Measurements from ENCODE around the gene RFC5.
"Not testable (repeated sequence)": the region's sequence is repeated elsewhere in the genome, so short reads cannot be mapped to it uniquely, and the experiment has no call there.

The RFC5 gene

DNA sequence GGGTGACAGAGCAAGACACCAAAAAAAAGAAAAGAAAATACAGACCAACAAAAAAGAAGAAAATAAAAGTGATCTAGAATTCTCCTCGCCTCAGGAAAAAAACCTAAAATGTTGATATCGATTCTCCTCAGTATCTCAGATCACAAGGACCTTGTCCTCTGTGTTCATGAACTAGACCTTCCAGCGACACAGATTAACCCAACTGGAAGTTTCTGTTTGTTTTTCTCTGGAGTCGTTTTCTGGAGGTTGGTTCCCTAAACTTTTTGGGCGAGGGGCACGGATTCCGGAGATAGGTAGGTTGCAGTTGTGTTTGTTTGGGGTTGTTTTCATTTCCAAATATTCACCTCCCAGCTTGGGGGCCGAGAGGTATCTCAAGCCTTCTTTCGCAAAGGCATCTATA lies 559 bp upstream of the RFC5 start:
- no peak for DNase-seq

- no peak for DNase-seq
Observed at GRCh38 chr12:118017926-118018325, 1.4 kb downstream of the RFC5 start.

DNA sequence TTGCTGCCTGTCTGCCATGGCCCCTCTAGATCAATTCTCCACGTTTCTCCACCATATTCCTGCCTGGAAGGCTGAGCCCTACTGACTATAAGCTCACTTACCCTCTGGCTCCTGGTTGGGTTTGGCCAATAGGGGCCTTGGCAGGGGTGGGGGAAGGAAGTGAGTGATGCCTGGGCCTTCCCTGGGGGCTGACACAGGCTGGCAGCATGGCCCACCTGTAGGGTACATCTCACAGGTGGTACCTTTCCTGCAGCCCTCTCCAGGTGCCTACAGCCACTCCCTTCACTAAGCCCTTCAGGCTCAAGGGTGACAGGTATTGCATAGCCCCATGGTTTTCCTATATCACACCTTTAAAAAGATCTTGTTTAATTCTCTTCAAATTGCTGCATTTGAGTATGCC lies 3.5 kb downstream of the RFC5 start:
- DNase-seq: no peak

DNA sequence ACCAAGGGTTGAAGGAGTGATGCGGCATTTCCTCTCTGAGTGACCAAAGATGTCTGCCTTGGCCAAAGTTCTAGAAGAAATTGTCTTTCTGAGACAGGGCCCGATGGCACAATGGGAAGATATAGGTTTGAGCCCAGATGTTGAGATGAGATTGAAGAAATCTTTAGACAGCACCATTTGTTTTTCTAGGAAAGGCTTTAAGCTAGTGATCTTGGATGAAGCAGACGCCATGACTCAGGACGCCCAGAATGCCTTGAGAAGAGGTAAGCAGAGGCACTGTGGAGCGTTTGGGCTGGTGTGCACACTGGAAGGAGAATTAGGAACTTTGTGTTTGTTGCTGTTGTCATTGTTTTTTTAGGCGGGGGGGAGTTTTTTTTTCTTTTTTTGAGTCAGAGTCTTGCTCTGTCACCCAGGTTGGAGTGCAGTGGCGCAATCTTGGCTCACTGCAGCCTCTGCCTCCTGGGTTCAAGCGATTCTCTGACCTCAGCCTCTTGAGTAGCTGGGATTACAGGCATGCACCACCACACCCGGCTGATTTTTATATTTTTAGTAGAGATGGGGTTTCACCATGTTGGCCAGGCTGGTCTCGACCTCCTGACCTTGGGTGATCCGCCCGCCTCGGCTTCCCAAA lies 5.7 kb downstream of the RFC5 start:
- DNase-seq: not testable (repeated sequence)

GRCh38 chr12:118022728-118023109 lies 6.2 kb downstream of the RFC5 start:
- DNase-seq: no peak

DNA sequence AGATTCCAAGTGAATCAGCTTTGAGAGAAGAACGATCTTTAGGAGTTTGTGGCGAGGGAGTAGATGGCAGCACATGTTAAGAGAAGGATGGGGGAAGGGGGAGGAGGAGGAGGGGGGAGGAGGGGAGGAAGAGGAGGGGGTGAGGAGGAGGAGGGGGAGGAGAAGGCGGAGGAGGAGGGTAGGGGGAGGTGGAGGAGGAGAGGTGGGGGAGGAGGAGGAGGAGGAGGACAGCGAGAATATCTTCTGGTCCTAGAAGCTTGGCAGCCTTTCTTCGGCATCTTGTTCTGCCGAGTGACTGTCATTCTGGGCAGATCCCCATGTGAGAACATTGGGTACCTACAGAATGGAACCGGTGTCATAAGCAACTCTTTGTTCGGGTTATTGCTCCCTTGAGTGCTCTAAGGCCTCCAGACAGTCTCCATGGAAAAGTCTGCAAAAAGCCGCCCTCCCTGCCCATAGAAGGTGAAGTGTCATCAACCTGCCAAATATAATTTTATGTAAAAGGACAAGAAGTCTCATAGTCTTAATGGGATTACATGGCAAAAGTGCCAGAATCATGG lies 6.9 kb downstream of the RFC5 start:
- DNase-seq: no peak

DNA sequence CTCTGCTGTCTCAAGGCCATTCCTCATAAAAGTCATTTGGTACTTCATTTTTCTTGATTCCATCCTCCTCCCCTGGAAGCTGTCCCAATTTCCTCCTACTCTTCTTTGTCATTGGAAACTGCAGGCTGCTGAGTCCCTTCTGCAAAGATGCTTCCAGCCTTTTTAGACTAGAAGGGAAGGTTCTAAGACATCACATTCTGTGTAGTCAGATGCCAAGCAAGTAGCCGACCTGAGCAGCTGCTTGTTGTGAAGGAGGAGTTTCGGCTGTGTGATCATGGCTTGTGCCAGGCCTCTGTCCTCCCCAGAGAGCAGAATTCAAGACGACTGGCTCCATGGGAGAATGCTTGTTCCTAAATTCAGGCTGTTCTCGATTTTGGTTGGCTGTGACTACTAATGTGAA lies 8.7 kb downstream of the RFC5 start:
- DNase-seq: no peak

DNA sequence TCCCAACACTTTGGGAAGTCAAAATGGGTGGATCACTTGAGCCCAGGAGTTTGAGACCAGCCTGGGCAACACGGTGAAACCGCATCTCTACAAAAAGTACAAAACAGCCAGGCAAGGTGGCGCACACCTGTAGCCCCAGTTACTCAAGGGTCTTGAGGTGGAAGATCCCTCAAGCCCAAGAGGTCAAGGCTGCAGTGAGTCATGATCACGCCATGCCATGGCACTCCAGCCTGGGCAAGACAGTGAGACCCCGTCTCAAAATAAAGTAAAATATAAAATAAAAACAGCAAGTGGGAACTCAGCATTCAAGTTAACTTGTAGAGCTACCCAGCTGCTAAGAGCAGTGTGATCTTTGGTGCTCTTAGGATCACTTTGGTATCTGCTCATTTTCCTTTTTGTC lies 12.7 kb downstream of the RFC5 start:
- DNase-seq: no peak

DNA sequence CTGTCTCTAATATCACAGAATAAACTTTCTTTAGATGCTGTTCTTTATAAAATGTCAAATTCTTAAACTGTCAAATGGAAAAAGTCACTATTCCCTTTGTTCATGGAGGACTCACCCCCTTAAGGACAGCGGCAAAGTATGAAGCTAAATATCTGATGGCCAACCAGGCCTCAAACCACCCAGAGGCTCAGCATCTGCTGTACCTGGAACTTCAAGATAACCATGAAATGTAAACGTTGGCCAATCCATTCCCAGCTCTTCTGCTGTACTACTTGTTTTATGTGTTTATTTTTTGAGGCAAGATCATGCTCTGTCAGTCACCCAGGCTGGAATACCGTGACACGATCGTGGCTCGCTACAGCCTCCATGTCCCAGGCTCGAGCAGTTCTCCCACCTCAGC lies 15.7 kb downstream of the RFC5 start:
- no peak for DNase-seq

DNA sequence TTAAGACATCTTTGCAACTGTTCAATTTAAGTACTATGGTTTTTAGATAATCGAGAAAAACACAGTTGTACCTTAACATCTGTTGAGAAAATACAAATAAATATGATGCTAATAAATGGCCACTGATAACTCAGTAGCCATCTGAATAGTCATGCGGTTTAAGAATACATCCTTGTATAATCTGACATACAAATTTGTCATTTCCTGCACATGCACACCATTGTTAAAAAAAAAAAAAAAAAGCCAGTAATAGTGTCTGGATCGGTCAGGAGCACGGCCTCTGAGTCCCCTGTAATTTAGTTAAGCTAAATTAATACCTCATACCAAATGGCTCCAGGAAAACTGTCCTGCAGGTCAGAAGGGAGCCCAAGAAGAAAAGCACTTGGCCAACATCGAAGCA lies 16.8 kb downstream of the RFC5 start:
- DNase-seq: no peak

GRCh38 chr12:118033902-118034301 lies 17.4 kb downstream of the RFC5 start:
- no peak for DNase-seq

GRCh38 chr12:118034429-118035189 lies 18.1 kb downstream of the RFC5 start:
- peak; percentile 33 to 72 for DNase-seq

- peak in 1 of 2 experiments; percentile 28 for DNase-seq
Observed at GRCh38 chr12:118035190-118036041, 18.9 kb downstream of the RFC5 start.

DNA sequence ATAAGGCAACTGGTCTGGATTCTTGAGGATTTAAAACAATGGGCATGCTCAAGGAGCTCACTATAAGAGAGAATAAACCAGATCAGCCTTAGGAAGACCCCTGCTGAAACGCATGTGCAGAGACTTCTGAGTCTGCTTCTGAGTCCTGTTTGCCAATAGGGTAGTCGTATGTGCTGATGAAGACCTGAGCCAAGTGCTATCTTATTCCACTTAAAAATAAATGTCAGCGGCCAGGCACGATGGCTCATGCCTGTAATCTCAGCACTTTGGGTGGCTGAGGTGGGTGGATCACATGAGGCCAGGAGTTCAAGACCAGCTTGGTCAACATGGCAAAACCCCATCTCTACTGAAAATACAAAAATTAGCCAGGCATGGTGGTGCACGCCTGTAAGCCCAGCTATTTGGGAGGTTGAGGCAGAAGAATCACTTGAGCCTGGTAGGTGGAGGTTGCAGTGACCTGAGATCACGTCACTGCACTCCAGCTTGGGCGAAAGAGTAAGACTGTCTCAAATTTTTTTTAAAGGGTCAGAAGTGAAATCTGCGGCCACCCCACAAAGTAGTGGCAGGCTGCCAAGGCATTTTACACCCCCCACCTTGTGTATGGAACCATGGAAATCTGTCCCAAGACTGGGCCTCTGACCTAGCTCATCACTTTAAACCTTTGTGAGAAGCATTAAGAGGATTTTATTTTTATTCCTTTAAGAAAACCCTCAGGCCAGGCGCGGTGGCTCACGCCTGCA lies 20.3 kb downstream of the RFC5 start:
- DNase-seq: no peak

GRCh38 chr12:118038137-118038536 lies 21.6 kb downstream of the RFC5 start:
- no peak for DNase-seq

DNA sequence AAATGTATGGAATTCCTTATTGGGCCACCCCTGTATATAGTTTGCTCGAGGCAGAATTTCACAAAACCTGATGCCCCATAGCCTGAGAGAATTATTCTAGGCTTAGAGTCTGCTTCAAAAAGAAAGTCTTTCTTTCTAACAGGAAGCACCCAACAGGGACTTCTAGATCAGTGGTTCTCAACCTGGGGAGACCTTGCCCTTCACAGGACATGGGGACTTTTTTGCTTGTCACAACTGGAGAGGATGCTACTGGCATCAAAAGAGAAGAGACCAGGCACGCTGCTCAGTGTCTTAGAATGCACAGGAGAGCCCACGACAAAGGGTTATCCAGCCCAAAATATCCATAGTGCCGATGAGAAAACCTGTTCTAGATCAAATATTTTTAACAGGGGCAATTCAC lies 25.6 kb downstream of the RFC5 start:
- no peak for DNase-seq

DNA sequence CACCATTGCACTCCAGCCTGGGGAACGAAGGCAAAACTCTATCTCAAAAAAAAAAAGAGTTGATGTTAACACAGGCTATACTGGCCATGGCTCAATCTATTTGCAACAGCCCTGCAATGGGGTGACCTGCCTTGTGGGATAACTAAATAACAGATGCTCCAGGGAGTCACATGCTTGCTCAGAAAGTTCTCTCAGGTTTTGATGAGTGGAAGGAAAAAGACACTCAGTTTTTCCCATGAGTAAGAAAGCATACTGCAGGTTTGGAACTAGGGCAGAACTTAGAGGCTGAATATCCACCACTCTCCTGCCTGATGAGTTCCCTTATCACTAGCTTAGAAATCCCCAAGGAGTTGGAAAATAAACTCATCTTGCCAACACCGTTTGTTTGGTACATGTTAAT lies 27.6 kb downstream of the RFC5 start:
- no peak for DNase-seq

DNA sequence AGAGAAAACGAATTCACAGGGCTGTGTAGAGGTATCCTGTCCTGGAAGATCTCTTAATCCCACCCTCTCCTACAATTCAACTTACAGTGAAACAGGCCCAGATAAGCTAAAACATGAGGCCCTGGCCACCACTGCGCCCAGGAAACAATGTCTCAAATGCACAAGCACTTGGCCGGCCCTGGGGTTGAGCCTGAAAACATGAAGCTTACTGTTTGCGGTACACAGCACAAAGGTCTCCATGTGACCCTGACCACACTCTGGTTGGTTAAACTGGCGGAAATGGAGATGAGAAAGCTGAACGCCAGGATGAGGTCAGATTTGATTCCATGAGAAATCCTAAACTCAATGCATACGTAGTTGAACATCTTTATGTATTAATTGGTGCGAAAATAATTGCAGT lies 28.1 kb downstream of the RFC5 start:
- DNase-seq: no peak

- DNase-seq: no peak
Observed at GRCh38 chr12:118046430-118046829, 29.9 kb downstream of the RFC5 start.

DNA sequence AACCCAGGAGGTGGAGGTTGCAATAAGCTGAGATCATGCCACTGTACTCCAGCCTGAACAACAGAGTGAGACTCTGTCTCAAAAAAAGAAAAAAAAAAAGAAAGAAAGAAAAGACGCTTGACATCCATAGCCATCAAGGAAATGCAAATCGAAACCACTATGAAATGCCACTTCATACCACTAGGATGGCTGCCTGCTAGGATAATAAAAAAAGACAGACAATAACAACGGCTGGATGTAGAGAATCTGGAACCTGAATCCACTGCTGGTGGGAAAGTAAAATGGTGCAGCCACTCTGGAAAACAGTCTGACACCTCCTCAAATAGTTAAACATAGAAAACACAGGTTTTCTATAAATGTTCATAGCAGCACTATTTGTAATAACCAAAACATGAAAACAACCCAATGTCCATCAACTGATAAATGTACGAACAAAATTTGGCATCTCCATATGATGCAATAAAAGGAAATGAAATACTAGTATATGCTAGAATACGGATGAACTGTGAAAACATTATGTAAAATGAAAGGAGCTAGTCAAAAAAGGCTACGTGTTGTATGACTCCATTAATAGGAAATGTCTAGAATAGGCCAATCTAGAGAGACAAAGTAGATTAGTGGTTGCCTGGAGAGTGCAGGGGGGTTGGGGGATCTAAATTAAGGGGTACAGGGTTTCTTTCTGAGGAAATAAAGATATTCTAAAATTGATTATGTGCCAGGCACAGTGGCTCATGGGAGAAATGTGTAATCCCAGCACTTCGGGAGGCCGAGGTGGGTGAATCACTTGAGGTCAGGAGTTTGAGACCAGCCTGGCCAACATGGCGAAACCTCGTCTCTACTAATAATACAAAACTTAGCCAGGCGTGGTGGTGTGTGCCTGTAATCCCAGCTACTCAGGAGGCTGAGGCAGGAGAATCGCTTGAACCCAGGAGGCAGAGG lies 34.7 kb downstream of the RFC5 start:
- DNase-seq: no peak

DNA sequence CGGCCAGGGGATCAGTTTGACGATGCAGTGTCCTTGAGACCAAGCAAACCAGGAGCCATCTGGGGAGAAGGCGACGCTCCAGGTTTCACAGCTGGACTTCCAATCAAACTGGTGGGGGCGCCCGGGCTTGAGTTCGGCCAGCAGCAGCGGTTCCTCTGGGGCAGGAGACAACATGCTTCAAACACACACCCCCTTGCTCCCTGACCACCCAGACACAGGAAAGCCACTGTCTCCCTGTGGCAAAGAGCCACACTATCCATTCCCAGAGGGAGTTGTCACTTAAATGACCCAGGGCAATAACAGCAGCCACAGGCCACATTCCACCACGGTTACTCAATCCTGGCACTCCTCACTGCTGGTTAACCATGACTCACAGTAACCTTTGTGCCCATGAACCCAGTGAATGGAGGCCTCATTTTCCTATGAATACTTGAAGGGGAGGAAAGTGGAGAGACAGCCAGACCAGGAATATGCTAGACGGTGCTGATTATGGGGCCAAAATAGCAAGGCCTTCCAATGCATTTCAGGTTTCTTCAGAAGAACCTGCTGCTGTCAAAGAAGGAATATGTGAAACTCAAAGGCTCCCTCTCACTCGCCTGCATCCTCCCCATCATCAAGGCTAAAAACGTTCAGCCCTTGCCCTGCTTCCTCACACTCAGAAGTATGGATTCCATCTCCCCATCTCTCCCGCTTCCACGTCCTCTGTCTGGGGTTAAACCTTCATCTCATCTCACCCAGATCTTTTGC lies 36.0 kb downstream of the RFC5 start:
- no peak for DNase-seq
